HG03575 (cell line): ENCODE measurements around the gene C3.

Experiments used
- ATAC-seq: cut with Tn5 transposase; IDR thresholded peaks from one replicate; pipeline ENCODE4 v1.9.1; 2021; ENCODE audit not compliant: unreplicated experiment, insufficient number of reproducible peaks, low FRiP score; ENCODE audit errors: extremely low read depth

The C3 gene

GRCh38 chr19:6705931-6706632 lies 14.4 kb downstream of the C3 start:
- no peak for ATAC-seq

DNA sequence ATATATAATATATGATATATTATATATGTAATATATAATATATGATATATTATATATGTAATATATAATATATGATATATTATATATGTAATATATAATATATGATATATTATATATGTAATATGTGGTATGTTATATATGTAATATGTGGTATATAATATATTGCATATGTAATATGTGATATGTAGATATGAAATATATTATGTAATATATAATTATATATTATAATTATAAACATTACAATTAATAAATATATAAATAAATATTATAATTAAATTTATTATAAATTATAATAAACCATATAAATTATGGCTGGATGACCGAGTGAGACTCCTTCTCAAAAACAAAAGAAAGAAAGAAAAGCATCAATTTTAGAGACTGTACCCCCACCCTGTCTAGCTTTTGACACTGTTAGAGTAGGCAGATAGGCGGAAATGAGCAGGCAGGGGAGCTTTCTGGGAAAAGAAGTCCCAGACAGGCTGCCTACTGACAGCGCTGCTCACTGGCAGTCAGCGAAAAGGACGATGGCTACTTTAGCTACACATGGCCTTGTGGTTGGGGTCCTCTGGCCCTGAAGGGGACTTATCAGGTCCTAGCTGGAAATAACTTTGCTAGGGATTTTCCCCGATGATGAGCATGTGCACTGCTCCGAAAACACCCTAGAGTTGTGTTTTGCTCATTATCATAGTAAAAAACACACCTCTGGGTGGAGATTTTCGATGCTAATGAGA lies 19.7 kb downstream of the C3 start:
- ATAC-seq: no peak

DNA sequence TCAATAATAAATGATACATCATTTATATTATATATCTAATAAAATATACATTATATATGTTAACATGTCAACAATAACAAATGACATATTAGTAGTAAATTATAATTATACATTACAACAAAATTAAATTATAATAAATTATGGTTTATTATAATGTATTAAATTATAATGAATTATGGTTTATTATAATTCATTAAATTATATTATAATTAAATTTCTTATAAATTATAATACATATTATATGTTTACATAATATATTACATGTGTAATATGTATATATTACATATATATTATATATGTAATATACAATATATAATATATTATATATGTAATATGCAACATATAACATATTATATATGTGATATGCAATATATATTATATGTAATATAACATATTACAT lies 20.5 kb downstream of the C3 start:
- ATAC-seq: no peak

DNA sequence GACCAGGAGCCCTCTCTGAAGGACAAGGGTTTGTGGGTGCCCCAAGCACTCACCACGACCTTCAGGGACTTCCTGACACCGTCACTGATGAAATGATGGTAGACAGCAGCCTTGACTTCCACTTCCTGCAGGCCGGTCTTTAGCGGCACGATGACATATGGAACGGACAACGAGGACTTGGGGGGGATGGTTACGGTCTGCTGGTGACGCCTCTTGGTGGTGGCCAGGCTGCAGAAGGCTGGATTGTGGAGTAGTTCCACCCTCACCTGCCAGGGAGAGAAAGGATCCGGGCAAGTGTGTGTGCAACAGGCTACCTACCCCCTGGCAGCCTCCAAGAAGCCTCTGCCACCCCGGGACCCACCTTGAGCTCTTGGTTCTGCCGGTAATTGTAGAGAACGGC lies 23.2 kb downstream of the C3 start:
- no peak for ATAC-seq

GRCh38 chr19:6696239-6696820 lies 24.1 kb downstream of the C3 start:
- no peak for ATAC-seq

GRCh38 chr19:6694147-6694815 lies 26.2 kb downstream of the C3 start:
- no peak for ATAC-seq

DNA sequence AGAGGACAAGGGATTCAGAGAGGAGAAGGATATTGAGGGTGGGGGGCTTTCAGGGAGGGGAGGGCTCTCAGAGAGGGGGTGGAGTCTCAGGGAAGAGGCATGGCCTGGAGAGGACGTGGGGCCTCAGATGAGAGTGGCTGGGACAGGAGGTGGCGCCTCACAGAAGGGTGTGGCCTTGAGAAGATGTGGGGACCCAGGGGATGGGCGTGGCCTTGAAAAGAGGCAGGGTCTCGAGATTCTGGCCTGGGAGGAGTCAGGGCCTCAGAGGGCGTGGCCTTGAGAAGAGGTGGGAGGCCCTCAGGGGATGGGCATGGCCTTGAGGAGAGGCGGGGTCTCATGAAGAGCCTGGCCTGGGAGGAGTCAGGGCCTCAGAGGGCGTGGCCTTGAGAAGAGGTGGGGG lies 26.8 kb downstream of the C3 start:
- no peak for ATAC-seq

GRCh38 chr19:6693056-6693471 lies 27.4 kb downstream of the C3 start:
- no peak for ATAC-seq

- ATAC-seq: no peak
These were observed 28.4 kb downstream of the C3 start for GRCh38 chr19:6692027-6692426.

DNA sequence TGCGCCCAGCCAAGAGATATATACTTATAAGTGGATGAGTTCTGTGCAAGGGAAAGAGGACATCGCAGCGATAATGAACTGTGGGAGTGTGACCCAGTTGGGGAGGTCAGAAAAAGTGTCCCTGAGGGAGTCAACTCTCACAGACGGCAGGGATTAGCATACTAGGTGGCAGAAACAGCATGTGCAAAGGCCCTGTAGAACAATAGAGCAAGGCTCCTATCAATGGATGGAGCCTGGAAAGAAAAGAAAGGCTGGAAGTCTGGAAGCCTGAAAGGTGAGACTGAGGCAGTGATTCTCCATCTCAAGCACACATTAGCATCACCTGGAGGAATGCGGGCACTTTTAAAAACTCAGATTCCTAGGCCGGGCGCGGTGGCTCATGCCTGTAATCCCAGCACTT lies 29.1 kb downstream of the C3 start:
- ATAC-seq: no peak

GRCh38 chr19:6690160-6690885 lies 30.1 kb downstream of the C3 start:
- ATAC-seq: no peak

- ATAC-seq: no peak
These were observed 33.3 kb downstream of the C3 start for GRCh38 chr19:6687114-6687513.

DNA sequence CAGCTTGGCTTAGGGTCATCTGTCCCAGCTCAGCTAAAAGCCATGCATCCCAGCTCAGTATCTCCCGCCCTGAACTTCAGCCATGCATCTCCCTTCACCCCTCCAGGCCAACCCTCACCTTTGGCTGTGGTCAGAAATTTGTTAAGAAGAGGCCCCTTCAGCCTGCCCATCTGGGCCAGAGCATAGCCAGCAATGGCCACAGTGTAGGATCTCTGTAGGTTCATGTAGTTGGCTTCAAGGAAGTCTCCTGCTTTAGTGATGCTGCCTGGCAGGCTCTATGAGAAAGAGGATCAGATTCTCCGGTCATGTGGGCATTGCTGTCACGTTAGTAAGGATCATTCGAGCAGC lies 33.8 kb downstream of the C3 start:
- ATAC-seq: no peak

DNA sequence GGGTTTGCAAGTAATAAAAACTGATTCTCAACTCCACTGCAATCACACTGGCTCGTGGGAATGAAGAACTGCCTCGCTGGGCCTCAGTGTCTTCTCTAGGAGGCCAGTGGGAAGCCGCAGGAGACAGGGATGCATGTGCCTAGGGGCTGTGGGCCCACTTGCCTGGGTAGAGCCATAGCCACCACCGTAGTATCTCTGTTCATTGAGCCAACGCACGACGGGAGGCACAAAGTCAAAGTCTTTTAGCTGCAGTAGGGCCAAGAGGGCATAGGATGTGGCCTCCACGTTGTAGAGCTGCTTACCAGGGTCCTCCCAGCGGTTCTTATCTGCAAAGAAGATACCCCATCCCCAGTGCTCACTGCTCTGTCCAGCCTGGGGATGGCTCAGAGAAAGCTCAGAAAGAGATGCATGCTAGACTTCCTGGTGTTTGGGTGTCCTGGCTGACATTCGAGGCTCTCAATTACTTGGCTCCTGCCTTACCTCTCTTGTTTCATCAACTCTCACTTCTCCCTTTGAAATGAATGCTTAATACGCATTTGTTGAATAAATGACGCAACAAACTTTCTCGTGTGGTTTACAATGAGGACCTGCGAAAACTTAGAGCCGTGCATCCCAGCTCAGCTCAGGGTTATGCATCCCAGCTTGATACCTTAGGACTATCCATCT lies 34.4 kb downstream of the C3 start:
- ATAC-seq: no peak

DNA sequence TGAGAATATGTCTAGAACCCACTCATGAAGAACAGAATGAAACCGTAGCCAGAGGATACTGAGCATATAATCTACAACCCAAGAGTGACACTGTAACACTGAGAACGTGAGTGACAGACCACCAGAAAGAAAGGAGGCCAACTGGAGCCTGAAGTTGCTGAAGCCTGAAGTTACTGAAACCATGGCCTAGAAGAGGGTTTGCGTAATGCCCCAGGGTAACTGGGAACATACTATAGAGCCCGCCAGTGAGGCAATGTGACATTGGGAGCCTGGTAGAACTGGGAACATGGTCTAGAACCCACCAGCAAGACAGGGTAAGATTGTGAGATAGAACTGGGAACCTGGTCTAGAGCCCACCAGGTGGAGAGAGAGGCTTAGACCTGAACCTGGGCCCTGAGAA lies 35.0 kb downstream of the C3 start:
- ATAC-seq: no peak

DNA sequence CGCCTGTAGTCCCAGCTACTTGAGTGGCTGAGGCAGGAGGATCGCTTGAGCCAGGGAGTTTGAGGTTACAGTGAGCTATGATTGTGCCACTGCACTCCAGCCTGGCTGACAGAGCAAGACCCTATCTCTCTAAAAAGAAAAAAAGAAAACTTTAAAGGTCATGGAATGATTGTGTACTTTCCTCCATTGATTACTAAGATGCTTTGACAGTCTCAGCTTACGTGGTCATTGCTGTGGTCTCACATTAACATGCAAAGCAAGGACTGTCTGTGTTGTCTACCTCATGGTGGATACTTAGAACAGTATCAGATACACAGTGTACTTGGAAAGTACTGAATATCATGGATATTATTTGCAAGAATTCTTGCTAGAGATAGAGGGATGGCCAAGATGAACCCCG lies 36.5 kb downstream of the C3 start:
- no peak for ATAC-seq

DNA sequence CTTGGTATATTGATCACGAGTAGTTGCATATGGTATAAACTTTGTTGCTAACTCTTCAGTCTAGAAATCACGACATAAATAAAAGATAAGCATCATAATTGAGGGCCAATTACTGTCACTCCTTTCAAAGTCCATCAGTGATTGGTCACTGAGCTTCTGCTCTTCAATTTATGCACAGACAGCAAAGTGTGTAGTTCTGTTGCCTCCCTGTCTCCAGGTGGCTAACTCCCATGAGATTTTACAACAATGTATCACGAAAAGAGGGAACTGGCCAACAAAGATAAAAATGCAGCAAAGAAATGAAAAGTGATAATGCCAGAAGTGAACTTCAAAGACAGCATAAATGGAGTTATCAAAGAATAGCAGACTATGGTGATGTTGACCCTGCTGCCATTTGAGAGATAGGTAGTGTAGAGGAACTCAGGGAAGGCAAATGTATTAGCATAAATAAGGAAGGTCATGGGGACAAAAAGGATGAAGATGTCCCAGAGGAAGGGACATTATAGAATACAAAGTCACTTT lies 37.8 kb downstream of the C3 start:
- no peak for ATAC-seq

DNA sequence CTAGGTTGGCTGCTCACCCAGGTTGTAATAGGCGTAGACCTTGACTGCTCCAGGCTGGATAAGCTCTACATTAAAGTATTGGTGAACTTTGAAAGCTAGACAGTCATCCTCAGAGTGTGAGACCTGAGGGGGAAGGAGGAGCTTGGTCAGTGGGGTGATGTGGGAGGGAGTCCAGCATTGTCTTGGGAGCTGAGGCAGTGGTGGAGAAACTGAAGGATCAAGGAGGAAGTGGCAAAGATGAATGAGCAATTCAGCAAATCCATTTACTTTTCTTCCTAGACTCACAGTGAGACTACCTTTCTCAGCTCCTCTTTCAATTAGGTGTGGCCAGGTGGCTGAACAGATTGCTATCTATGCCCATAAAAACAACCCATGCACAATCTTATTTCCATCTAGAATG lies 40.3 kb downstream of the C3 start:
- no peak for ATAC-seq

DNA sequence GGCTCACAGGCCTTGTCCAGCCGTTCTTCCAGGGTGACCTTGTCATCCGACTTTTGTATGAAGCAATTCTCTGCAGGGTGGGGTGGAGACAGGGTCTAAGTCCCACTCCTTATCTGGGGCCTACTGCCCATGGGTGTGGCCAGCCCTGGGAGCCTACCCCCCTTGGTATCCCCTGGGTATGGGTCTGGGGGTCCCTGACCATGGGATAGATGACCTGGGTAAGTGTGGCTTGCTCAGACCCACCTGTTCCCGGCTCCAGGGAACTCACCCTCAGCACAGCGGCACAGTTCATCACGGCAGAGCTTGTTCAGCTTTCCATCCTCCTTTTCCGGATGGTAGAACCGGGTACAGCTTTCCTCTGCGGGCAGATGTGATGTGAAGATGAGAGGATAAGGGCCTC lies 41.3 kb downstream of the C3 start:
- no peak for ATAC-seq
